ENCODE measurements around the gene CDK6.

The CDK6 gene

GRCh38 chr7:92788559-92789183 is 47.7 kb downstream of the CDK6 start:
- no peak for DNase-seq

GRCh38 chr7:92785923-92786322 is 50.5 kb downstream of the CDK6 start:
- DNase-seq = no peak

GRCh38 chr7:92784935-92785334 is 51.4 kb downstream of the CDK6 start:
- no peak for DNase-seq

GRCh38 chr7:92783260-92784201 is 52.8 kb downstream of the CDK6 start:
- DNase-seq = no peak

GRCh38 chr7:92782855-92783254 is 53.5 kb downstream of the CDK6 start:
- DNase-seq = no peak

DNA sequence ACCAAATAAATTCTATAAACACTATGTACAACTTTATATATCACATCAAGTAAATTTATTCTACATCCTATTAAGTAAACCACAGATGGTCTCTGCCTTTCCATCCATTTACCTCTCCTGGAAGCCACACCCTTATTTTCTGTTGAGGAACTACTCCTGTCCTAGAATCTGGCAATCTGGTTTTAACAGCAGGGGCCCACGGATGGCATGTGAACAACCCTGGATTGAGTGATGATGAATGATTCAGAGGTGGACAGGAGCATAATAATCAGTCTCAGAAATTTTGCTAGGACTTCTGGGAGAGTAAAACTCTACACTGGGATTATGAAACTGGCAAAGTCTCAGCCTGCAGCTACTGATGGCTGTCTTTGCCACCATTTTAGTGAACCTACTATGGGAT is 54.1 kb downstream of the CDK6 start:
- DNase-seq = no peak

DNA sequence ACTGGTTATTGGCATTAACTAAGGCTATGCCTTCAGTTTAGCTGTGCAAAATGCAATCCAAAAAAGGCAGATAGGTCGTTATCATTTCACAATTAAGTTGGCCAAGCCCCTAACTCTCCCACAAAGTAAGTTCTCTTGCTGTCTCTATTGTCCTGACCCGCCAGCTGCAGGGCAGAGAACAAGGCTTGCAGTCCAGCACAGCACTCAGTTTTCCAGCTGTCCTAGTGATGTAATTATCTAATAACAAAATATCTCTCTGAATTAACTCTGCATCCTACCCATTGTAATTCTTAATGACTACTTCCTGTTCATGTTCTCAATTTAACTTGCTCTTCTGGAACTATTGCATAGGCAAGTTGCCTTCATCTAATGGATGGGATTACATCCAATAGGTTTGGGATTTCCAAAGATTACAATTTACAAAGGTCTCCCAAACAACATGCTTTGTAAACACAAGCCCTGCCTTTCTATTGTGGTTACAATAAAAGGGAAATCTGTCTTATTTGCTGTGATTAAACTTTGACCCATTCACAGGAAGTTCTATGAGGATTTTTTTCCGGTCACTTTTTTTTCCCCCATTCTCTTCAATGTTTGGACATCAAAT is 55.2 kb downstream of the CDK6 start:
- DNase-seq = peak; percentile 79

DNA sequence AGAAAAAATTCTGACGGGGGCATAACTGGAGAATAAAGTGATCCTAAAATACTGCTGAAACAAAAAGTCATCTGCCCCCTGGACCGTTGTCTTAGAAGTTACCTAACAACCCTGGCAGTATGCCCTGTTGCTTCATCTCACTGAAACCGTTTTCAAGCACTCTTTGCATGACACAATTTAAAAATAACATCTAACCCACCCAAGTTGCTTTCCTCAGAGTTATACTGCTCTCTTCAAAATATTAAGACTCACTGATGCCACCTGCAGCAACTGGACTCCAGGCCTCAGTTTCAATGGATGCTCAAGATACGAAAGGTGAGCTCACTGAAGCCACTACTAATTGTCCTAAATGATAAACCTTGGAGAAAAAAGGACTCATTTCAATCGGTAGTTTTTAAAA is 57.4 kb downstream of the CDK6 start:
- no peak for DNase-seq

DNA sequence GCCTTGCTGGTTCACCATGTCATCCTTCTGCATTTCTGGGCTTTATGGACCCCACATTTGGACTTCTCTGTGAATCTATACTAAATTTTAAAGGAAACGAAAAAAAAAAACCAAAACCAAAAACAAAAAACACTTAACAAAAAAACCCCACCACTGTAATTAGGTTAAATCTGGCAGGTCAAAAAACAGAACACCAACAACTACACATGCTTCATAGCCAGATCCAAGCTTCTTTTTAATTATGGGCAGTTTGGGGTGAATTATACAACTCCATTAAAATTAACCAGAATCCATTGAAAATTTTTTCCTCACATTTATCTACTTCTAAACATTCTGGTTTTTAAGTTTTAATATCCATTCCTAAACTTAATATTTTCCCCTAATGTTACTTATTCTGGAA is 58.4 kb downstream of the CDK6 start:
- no peak for DNase-seq

- no peak for DNase-seq
Measured at GRCh38 chr7:92773808-92774207, 62.6 kb downstream of the CDK6 start.

GRCh38 chr7:92769844-92770243 is 66.5 kb downstream of the CDK6 start:
- DNase-seq = no peak

DNA sequence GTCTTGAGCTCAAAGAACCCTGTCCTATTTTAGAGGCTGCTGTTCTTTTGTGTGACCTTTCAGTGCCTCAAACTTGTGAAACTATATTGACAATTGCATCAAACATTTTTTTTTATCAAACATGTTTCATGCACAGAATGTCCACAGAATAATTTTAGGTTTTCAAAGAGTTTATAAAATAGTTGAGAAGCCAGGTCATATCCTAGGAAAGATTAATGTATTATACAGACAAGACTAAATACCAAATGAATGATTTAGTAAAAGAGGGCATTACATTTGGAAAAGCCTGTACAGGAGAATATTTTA is 67.0 kb downstream of the CDK6 start:
- no peak for DNase-seq

DNA sequence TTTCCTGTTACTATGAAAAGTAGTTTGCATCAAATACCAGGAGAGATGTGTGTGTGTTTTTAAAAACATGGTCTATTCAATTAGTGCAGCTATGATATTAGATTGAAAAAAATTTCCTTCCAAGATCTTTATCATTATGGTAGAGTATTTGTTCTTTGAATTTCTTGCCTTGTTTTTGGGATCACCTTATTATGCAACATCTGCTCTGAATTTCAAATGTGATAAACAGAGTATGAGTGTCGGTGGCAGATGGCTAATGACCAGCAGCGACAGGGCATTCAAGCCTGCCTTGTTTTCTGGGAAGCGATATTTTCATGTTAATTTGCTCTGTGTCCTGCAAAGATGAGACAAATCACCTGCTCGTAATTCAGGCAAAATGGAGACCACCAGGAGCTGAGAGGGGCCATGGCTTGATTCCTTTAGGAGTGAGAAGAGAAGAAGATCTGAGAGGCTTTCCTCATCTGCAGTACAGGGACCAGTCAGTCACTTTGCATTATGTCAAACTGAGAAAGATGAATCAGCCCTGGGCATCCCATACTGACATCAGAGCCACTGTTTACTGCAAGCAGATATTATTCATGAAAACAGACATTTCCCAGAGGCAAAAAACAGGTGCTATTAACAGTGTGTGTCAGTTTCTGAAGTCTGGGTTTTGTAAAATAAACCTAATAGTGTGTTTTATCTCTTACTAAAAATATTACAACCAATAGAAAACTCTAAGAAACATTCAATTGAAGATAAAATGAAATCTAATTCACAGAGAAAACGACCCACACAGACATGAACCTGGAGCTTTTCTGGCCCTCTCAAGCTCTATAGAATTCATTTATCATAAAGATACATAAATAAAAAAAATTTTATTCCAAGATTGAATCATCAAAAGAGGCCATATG is 67.6 kb downstream of the CDK6 start:
- DNase-seq = peak; percentile 15

- no peak for DNase-seq
Measured at GRCh38 chr7:92767437-92767836, 68.9 kb downstream of the CDK6 start.

GRCh38 chr7:92766461-92767003 is 69.8 kb downstream of the CDK6 start:
- peak; percentile 78 for DNase-seq

DNA sequence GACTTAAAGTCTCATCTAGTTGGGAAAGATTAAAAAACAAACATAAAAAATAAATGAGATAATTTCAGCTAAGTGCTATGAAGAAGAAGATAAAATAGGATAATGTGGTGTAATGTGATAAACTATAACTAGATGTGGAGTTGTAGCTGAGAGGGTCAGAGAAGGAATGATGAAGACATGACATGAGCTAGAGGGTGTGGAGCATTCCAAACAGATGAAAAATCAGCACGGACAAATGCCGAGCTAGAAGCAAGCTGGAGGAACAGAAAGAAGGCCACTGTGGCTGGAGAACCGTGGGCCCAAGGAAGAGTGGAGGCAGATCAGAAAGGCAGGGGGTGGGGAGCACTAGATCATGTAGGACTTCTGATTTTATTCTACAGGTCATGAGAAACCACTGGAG is 70.6 kb downstream of the CDK6 start:
- DNase-seq = no peak

- peak; percentile 61 for DNase-seq
Measured at GRCh38 chr7:92763636-92764423, 72.5 kb downstream of the CDK6 start.

GRCh38 chr7:92762851-92763250 is 73.5 kb downstream of the CDK6 start:
- no peak for DNase-seq

GRCh38 chr7:92761391-92762097 is 74.8 kb downstream of the CDK6 start:
- DNase-seq = no peak

- DNase-seq = no peak
Measured at GRCh38 chr7:92758796-92759431, 77.5 kb downstream of the CDK6 start.
